Neuronal stem cell (in vitro differentiated cells): ENCODE data around the gene COL5A2.

Experiments used
- DNase-seq: peaks from one replicate; pipeline ENCODE4 v3.0.0-alpha.2; 2013; ENCODE audit warnings: low spot score
- H2AFZ ChIP-seq: one replicate; pipeline ENCODE4 v1.6.1; 2013; ENCODE audit warnings: mild to moderate bottlenecking, low read length, inconsistent platforms
- H2AK5ac ChIP-seq: 2 replicates; pipeline ENCODE4 v1.6.1; 2013; ENCODE audit warnings: low read depth, mild to moderate bottlenecking, inconsistent platforms, low read length, moderate library complexity, mixed read lengths
- H2BK120ac ChIP-seq: 2 replicates; pipeline ENCODE4 v1.6.1; 2013; ENCODE audit warnings: low read depth, mild to moderate bottlenecking, inconsistent platforms, low read length, moderate library complexity, mixed read lengths
- H2BK12ac ChIP-seq: one replicate; pipeline ENCODE4 v1.6.1; 2013; ENCODE audit warnings: low read length, inconsistent platforms
- H2BK15ac ChIP-seq: 2 replicates; pipeline ENCODE4 v1.6.1; 2013; ENCODE audit warnings: mild to moderate bottlenecking, low read length, inconsistent platforms, mixed read lengths
- H2BK5ac ChIP-seq: one replicate; pipeline ENCODE4 v1.6.1; 2013; ENCODE audit warnings: inconsistent platforms, mild to moderate bottlenecking, low read length, moderate library complexity
- H3K14ac ChIP-seq: one replicate; pipeline ENCODE4 v1.6.1; 2013; ENCODE audit warnings: low read length, inconsistent platforms
- H3K18ac ChIP-seq: 2 replicates; pipeline ENCODE4 v1.6.1; 2013; ENCODE audit warnings: low read length, inconsistent platforms
- H3K23ac ChIP-seq: 2 replicates; pipeline ENCODE4 v1.6.1; 2013; ENCODE audit warnings: low read depth, mild to moderate bottlenecking, mixed read lengths, low read length, inconsistent platforms; ENCODE audit not compliant: poor library complexity
- H3K27ac ChIP-seq: replicated peaks from 3 replicates; pipeline ENCODE4 v1.5.1; 2013; ENCODE audit warnings: low read length, inconsistent platforms
- H3K27me3 ChIP-seq, 3 experiments: 2 replicates each; pipeline ENCODE4 v1.6.1; 2013; ENCODE audit warnings: low read length in 3 of 3, mild to moderate bottlenecking in 2 of 3, inconsistent platforms in 1 of 3, low read depth in 1 of 3, mixed read lengths in 1 of 3, moderate library complexity in 1 of 3; ENCODE audit not compliant: control insufficient read depth in 3 of 3, insufficient read depth in 3 of 3
- H3K36me3 ChIP-seq, 2 donors: replicated peaks in 1 of 2; 2 replicates each; pipeline ENCODE4 v1.6.1; 2013; ENCODE audit warnings: low read length in 2 of 2; ENCODE audit not compliant: control insufficient read depth in 2 of 2, insufficient read depth in 2 of 2
- H3K4ac ChIP-seq: 2 replicates; pipeline ENCODE4 v1.6.1; 2013; ENCODE audit warnings: inconsistent platforms, mild to moderate bottlenecking, low read length, moderate library complexity
- H3K4me1 ChIP-seq, 2 donors: 1 replicate in 1 of 2; 2 replicates in 1 of 2; pipeline ENCODE4 v1.6.1; 2013; ENCODE audit warnings: low read length in 2 of 2, low read depth in 1 of 2; ENCODE audit not compliant: control insufficient read depth in 2 of 2, insufficient read depth in 1 of 2
- H3K4me2 ChIP-seq: one replicate; pipeline ENCODE4 v1.6.1; 2013; ENCODE audit warnings: mild to moderate bottlenecking, low read length, inconsistent platforms; ENCODE audit not compliant: insufficient read depth, poor library complexity, severe bottlenecking
- H3K4me3 ChIP-seq, 2 donors: 2 replicates each; pipeline ENCODE4 v1.5.1; 2013; ENCODE audit warnings: low read length in 2 of 2, mild to moderate bottlenecking in 2 of 2, inconsistent platforms in 1 of 2, moderate library complexity in 1 of 2
- H3K79me1 ChIP-seq: one replicate; pipeline ENCODE4 v1.6.1; 2013; ENCODE audit warnings: low read depth, mild to moderate bottlenecking, inconsistent platforms, low read length, moderate library complexity
- H3K9ac ChIP-seq: one replicate; pipeline ENCODE4 v1.6.1; 2013; ENCODE audit warnings: mild to moderate bottlenecking, low read depth, low read length, inconsistent platforms; ENCODE audit not compliant: poor library complexity
- H3K9me3 ChIP-seq, 2 donors: replicated peaks in 1 of 2; 2 replicates each; pipeline versions ENCODE3 to v1.6.1; 2013; ENCODE audit warnings: low read length in 2 of 2, mild to moderate bottlenecking in 2 of 2, inconsistent platforms in 1 of 2, low read depth in 1 of 2, mixed read lengths in 1 of 2, moderate library complexity in 1 of 2; ENCODE audit not compliant: control insufficient read depth in 2 of 2, insufficient read depth in 1 of 2
- H4K8ac ChIP-seq: one replicate; pipeline ENCODE4 v1.6.1; 2013; ENCODE audit warnings: low read depth, mild to moderate bottlenecking, inconsistent platforms, low read length, moderate library complexity
- H4K91ac ChIP-seq: one replicate; pipeline ENCODE4 v1.6.1; 2013; ENCODE audit warnings: low read length, low read depth, mild to moderate bottlenecking, inconsistent platforms; ENCODE audit not compliant: poor library complexity
- WGBS, 2 donors: extraction: QIAGEN DNeasy Blood & Tissue Kit; methylation state at CpG; one replicate each; pipeline ENCODE4 v1.1.7; 2013; ENCODE audit warnings: missing lambda C conversion rate in 2 of 2, mixed read lengths in 1 of 2; ENCODE audit not compliant: insufficient read length in 2 of 2, insufficient replicate concordance in 1 of 2; ENCODE audit errors: extremely low coverage in 2 of 2; 5-methylcytosine and 5-hydroxymethylcytosine counted together

Gene COL5A2

GRCh38 chr2:189161894-189162293 lies 17.7 kb downstream of the COL5A2 start:
- Histone ChIP-seq H3K4me3 (no peak overlapping the region), H3K18ac (no peak overlapping the region), H3K14ac (no peak overlapping the region), H3K9me3 (no peaks in the 10 kb centered on the region), H2AK5ac (no peak overlapping the region), H2BK15ac (no peak overlapping the region), H2BK12ac (no peak overlapping the region), H4K8ac (no peak overlapping the region), H2BK5ac (no peak overlapping the region), H4K91ac (no peak overlapping the region), H3K27me3 (no peaks in the 10 kb centered on the region), H3K4me2 (no peak overlapping the region), H3K4ac (no peak overlapping the region), H3K27ac (no peak overlapping the region), H2BK120ac (no peak overlapping the region), H3K9ac (no peak overlapping the region), H3K4me1 (peaks cover 2 to 6% of the 10 kb centered on the region in 2 donors), H3K36me3 (no peaks in the 10 kb centered on the region), H3K79me1 (no peaks in the 10 kb centered on the region), H2AFZ (no peak overlapping the region), H3K23ac (no peak overlapping the region)
- no CpG with 5 or more reads among the region's 3 CpGs for WGBS, 2 donors
- no peak for DNase-seq

DNA sequence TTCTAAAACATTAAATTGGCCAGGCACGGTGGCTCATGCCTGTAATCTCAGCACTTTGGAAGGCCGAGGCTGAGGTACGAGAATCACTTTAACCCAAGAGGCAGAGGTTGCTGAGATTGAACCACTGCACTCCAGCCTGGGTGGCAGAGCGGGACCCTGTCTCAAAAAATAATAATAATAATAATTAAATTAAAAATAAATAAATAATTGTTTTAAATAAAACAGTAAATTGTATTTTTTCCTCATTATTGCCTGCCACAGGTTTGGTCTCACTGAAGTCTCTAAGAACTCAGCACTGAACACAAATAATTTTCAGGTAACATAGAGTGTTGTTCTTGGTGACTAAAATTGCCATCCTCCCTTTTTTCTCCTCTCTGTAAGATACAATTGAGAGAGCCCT lies 19.8 kb downstream of the COL5A2 start:
- Histone ChIP-seq H3K36me3 (no peaks in the 10 kb centered on the region), H3K27me3 (no peaks in the 10 kb centered on the region), H2BK5ac (no peak overlapping the region), H3K18ac (no peak overlapping the region), H3K14ac (no peak overlapping the region), H3K4me1 (peaks cover 2 to 6% of the 10 kb centered on the region in 2 donors), H3K23ac (no peak overlapping the region), H3K9me3 (no peaks in the 10 kb centered on the region), H2BK12ac (no peak overlapping the region), H4K91ac (no peak overlapping the region), H2AFZ (no peak overlapping the region), H3K4me3 (no peak overlapping the region), H2BK15ac (no peak overlapping the region), H3K4me2 (no peak overlapping the region), H4K8ac (no peak overlapping the region), H2AK5ac (no peak overlapping the region), H3K27ac (no peak overlapping the region), H3K79me1 (no peaks in the 10 kb centered on the region), H3K9ac (no peak overlapping the region), H2BK120ac (no peak overlapping the region), H3K4ac (no peak overlapping the region)
- no peak for DNase-seq
- no CpG with 5 or more reads among the region's 4 CpGs for WGBS, 2 donors

- H3K4ac ChIP-seq, result no peak overlapping the region
- WGBS, 2 donors, result no CpG with 5 or more reads among the region's 2 CpGs
- H3K18ac ChIP-seq, result no peak overlapping the region
- H3K27ac ChIP-seq, result no peak overlapping the region
- no peak overlapping the region for H2AFZ ChIP-seq
- H2BK5ac ChIP-seq, result no peak overlapping the region
- no peak overlapping the region for H3K14ac ChIP-seq
- no peaks in the 10 kb centered on the region for H3K36me3 ChIP-seq
- H4K91ac ChIP-seq, result no peak overlapping the region
- H2BK12ac ChIP-seq, result no peak overlapping the region
- no peak overlapping the region for H4K8ac ChIP-seq
- H3K27me3 ChIP-seq, result no peaks in the 10 kb centered on the region
- H3K79me1 ChIP-seq, result no peaks in the 10 kb centered on the region
- no peak overlapping the region for H3K4me3 ChIP-seq
- peaks cover 2 to 6% of the 10 kb centered on the region in 2 donors for H3K4me1 ChIP-seq
- H2BK120ac ChIP-seq, result no peak overlapping the region
- H3K23ac ChIP-seq, result no peak overlapping the region
- DNase-seq, result no peak
- no peak overlapping the region for H3K9ac ChIP-seq
- no peak overlapping the region for H3K4me2 ChIP-seq
- no peak overlapping the region for H2BK15ac ChIP-seq
- no peaks in the 10 kb centered on the region for H3K9me3 ChIP-seq
- H2AK5ac ChIP-seq, result no peak overlapping the region
Observed at GRCh38 chr2:189159273-189159672, 20.3 kb downstream of the COL5A2 start.

DNA sequence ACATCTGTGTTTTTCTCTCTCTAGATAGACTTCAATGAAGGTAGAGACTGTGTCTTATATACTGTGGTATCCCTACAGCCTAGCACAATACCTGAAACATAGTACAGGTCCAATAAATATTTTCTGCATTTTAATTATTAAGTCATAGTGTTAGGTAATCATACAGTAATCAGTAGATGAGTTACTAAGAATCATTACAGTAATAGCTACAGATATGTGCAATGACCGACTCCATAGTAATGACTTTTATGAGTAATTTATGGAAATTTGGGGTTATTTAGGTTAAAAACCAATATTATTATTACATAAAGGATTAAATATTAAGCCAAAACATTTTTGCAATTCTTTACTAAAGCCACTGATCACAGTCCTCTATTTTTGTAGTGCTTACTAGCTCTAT lies 21.6 kb downstream of the COL5A2 start:
- no peak overlapping the region for H4K91ac ChIP-seq
- no peak overlapping the region for H3K4me2 ChIP-seq
- H4K8ac ChIP-seq, result no peak overlapping the region
- no peak overlapping the region for H3K4ac ChIP-seq
- peaks cover 0 to 2% of the 10 kb centered on the region in 2 donors for H3K9me3 ChIP-seq
- no peak overlapping the region for H3K14ac ChIP-seq
- no peak for DNase-seq
- H2AFZ ChIP-seq, result no peak overlapping the region
- no peak overlapping the region for H3K18ac ChIP-seq
- no peak overlapping the region for H2BK120ac ChIP-seq
- WGBS, 2 donors, result no CpG with 5 or more reads among the region's 1 CpG
- H3K4me3 ChIP-seq, result no peak overlapping the region
- no peaks in the 10 kb centered on the region for H3K36me3 ChIP-seq
- no peak overlapping the region for H2BK5ac ChIP-seq
- no peak overlapping the region for H3K23ac ChIP-seq
- H3K4me1 ChIP-seq, result peaks cover 0 to 2% of the 10 kb centered on the region in 2 donors
- H2BK15ac ChIP-seq, result no peak overlapping the region
- H3K9ac ChIP-seq, result no peak overlapping the region
- H3K27me3 ChIP-seq, result no peaks in the 10 kb centered on the region
- no peak overlapping the region for H3K27ac ChIP-seq
- H3K79me1 ChIP-seq, result no peaks in the 10 kb centered on the region
- H2BK12ac ChIP-seq, result no peak overlapping the region
- no peak overlapping the region for H2AK5ac ChIP-seq
